GM19328 (cell line): ENCODE results near the gene MIDN.

Source experiments
- ATAC-seq: cut with Tn5 transposase; IDR thresholded peaks from one replicate; pipeline ENCODE4 v1.9.1; 2021; ENCODE audit warnings: mild to moderate bottlenecking, moderate library complexity; ENCODE audit not compliant: unreplicated experiment

MIDN gene

GRCh38 chr19:1231729-1232637 is 16.4 kb upstream of the MIDN start:
- no peak for ATAC-seq

GRCh38 chr19:1232652-1233072 is 15.7 kb upstream of the MIDN start:
- no peak for ATAC-seq

GRCh38 chr19:1233115-1233667 is 15.2 kb upstream of the MIDN start:
- no peak for ATAC-seq

- ATAC-seq, result no peak
Observed at GRCh38 chr19:1234051-1234954, 14.1 kb upstream of the MIDN start.

GRCh38 chr19:1234955-1235380 is 13.4 kb upstream of the MIDN start:
- no peak for ATAC-seq

GRCh38 chr19:1235625-1236538 is 12.5 kb upstream of the MIDN start:
- ATAC-seq, result no peak

- no peak for ATAC-seq
Observed at GRCh38 chr19:1236576-1236975, 11.8 kb upstream of the MIDN start.

GRCh38 chr19:1237027-1237659 is 11.2 kb upstream of the MIDN start:
- ATAC-seq, result no peak

- ATAC-seq, result no peak
Observed at GRCh38 chr19:1237754-1238368, 10.5 kb upstream of the MIDN start, which contains the start of gene CBARP. Gene CBARP, minus strand, starts transcription at chr19:1238005. Its CDS starts 1,905 bp downstream, at chr19:1236100.

GRCh38 chr19:1238369-1239303 is 9.7 kb upstream of the MIDN start:
- ATAC-seq, result no peak

- ATAC-seq, result no peak
Observed at GRCh38 chr19:1239420-1239795, 9.0 kb upstream of the MIDN start.

GRCh38 chr19:1239796-1240737 is 8.3 kb upstream of the MIDN start:
- peak; percentile 41 for ATAC-seq

GRCh38 chr19:1240925-1241324 is 7.5 kb upstream of the MIDN start:
- ATAC-seq, result no peak

- peak; percentile 52 for ATAC-seq
Observed at GRCh38 chr19:1241417-1242095, 6.8 kb upstream of the MIDN start, which contains the start of gene ATP5F1D. Gene ATP5F1D, plus strand, starts transcription at chr19:1241751. Its CDS starts 100 bp downstream, at chr19:1241851.

- ATAC-seq, result no peak
Observed at GRCh38 chr19:1243768-1244692, 4.4 kb upstream of the MIDN start.
